NCI-H82 treated with DMSO at 0.1 percent for 48 hours (cell line): ENCODE measurements around the gene FAM43A.

Experiments used
- DNase-seq: peaks from one replicate; lab custom pipeline; 2025; ENCODE audit not compliant: unreplicated experiment; lab: John Stamatoyannopoulos, UW

FAM43A gene, protein sequence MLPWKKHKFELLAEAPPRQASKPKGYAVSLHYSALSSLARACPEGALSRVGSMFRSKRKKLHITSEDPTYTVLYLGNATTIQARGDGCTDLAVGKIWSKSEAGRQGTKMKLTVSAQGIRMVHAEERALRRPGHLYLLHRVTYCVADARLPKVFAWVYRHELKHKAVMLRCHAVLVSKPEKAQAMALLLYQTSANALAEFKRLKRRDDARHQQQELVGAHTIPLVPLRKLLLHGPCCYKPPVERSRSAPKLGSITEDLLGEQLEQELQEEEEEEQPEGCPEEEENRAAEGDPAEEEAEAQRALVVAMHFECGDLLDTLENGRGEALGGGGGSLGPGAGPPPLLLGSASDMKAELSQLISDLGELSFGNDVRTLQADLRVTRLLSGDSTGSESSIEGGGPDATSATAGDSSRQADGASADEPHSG

DNA sequence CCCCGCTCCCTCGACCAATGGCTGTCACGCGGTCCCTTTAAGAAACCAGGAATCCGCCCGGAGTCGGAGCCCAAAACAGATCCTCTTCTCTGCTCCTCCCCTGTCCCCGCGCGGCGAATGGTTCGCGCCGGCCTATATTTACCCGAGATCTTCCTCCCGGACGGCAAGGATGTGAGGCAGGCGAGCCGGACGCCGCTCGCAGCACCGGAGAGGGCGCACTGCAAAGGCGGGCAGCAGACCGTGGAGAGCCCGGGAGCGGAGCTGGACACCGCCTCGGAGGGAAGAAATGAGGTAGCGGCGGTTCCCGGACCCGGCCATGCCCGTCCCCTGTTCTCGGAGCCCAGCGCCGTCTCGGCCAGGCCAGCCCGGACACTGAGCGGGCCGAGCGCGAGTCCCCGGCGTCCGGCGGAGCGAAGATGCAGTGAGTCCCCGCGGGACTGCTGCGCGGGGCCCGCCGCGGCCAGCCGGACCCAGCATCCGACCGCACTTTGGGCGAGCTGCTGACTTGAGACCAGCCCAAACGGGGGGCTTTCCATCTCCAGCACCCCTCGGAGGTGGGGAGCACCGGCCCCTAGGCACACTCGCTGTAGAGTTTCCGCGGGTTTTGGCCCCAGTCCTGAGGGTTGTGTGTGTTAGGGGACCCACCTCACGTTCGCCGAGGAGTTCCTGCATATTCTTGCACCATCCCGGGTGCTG, at the start of gene FAM43A:
FAM43A (plus strand) TSS at position 166 of the 696 bp plus-strand sequence. CDS start 944 bp downstream, outside the sequence.
- peak; percentile 72 for DNase-seq

DNA sequence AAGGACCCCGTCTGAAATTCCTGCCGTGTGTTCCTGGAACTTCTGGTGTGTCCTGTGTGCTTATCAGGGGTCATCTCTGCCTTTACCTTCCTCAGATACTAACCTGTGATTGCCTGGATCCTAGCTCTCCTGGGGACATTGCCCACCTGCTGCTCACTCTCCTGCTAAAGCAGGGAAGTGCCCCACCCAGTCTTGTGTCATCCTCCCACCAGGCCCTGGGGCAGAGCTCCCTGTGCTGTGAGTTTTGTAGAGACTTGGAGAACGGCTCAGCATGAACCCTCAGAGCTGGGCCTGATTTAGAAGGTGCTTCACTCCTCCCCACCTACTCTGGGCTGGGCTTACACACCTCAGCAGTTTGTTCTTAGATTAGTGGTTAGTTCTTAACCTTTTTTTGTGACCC, 48.6 kb upstream of the FAM43A start:
- no peak for DNase-seq

DNA sequence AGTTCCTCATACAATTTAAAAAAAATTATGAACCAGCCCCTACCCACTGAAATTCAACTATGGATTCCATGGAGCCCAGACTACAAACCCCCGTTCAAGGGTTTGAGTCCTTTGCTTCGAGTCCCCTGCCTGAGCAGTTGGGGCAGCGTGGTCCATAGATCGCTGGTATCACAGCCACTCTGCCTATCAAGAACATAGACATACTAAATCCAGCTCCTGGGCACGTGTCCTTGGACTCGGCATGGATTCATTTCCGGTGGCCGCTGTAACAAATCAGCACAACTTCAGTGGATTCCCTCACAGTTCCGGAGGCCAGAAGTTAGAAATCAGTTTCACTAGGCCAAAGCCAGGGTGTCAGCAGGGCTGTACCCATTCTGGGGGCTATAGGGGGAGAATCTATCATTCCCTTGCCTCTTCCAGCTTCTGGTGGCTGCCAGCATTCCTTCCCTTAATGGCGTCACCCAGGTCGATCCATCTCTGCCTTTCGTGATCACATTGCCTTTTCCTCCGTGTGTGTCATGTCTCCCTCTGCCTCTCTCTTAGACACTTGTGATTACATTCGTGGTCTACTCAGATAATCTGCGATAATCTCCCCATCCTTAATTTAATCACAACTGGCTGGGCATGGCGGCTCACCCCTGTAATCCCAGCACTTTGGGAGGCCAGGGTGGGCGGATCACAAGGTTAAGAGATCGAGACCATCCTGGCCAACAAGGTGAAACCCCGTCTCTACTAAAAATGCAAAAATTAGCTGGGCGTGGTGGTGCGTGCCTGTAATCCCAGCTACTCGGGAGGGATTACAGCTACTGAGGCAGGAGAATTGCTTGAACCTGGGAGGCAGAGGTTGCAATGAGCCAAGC, 47.9 kb upstream of the FAM43A start:
- DNase-seq = no peak

DNA sequence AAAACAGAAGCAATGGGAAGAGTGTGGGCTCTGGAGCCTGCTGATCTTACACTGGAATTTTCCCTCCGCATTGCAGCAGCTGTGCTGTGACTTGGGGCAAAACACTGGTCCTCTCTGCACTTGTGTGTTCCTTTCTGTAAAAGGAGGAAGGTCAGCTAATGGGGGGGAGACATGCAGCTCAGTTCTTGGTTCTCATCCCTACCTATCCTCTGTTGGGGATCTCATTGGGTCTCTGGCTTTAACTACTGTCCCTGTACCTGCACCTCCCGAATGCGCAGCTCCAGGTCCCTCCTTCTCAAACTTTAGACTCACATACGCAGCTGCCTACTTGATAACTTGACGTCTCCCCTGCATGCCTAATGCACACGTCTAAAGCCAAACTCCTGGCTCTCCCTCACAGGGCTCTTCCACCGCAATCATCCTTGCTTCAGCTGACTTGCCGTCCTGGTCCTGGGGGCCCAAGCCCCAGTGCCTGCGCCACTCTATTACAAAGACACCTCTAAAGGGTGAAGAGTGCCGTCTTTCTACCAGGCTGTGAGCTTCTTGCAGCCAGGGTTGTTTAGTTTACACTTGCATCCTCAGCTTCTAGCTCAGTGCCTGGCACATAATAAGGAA, 46.6 kb upstream of the FAM43A start:
- DNase-seq = no peak

DNA sequence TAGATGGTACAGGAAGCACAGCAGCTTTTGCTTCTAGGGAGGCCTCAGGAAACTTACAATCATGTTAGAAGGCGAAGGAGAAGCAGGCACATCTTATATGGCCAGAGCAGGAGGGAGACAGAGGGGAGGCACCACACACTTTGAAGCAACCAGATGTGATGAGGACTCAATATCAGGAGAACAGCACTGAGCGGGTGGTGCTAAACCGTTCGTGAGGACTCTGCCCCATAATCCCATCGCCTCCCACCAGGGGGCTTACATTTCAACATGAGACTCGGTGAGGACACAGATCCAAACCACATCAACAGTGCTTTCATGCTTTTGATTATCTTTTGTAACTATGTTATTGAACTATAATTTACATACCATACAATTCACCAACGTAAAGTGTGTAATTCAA, 44.9 kb upstream of the FAM43A start:
- no peak for DNase-seq

DNA sequence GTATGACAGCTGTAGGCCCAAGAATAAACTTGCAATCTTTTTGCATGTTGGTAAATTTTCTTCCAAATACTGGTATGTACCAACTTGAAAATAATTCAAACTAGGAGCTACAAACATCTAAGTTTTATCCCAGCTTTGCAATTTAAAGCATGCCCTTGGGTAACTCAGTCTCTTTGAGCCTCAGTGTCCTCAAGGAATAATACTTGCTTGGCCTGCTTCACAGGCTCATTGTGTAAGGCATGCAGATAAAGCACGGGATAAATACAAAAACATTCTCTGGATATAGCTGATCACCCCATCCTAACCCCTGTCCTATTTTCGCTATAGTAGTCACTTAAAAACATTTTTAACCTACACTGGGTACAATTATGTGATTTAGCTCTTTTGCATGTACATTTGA, 42.9 kb upstream of the FAM43A start:
- no peak for DNase-seq

DNA sequence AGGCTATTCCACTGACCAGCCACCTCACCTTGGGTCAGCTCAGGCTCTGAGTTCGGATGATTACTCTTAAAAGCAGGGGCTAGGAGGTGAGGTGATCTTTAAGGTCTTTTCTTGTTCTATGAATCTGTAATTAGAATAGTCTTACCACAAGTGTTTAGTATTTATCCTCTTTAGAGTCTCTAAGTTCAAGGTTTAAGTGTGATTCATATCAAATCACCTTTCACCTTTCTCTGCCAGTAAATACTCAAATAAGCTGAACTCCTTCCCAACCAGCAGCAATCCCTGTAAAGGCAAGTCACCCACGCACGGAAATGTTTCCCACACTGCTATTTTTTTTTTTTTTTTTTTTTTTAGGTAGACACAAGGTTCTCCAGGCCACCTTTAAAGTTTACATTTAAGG, 37.9 kb upstream of the FAM43A start:
- no peak for DNase-seq

DNA sequence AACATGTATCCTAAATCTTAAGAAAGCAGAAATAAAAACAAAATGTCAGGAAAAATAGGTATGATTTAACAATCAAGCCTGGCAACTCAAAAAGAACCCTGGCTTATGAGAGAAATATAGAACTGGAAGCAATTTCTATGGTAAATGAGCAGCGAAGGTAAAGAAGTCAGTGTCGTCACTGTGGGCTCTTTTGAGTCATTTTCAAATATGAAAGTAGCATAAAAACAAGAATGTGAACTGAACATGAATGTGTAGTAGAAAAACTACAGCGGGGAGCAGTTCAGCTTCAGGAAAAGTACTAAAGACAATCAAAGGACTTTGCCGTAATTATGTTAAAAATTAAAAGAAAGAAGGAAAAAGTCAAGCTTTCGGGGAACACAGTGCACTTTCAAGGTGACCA, 31.2 kb upstream of the FAM43A start:
- no peak for DNase-seq

DNA sequence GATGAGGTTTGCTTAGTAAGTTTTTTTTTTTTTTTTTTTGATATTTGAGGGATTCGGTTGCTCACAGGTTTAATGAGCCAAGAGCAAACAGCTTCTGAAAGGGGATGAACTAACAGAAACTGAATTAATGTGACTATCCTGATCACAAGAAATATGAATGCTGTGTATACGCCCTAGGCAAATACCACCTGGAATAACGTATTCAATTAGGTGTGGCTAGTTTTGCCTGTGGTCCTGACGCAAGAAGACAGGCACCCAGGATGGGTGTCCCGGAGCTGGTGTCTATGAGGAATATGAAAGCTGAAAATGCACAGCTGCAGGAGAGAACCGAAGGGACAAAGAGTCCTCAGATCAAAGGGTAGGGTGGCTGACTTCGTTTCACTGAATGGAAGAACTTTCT, 28.2 kb upstream of the FAM43A start:
- no peak for DNase-seq

DNA sequence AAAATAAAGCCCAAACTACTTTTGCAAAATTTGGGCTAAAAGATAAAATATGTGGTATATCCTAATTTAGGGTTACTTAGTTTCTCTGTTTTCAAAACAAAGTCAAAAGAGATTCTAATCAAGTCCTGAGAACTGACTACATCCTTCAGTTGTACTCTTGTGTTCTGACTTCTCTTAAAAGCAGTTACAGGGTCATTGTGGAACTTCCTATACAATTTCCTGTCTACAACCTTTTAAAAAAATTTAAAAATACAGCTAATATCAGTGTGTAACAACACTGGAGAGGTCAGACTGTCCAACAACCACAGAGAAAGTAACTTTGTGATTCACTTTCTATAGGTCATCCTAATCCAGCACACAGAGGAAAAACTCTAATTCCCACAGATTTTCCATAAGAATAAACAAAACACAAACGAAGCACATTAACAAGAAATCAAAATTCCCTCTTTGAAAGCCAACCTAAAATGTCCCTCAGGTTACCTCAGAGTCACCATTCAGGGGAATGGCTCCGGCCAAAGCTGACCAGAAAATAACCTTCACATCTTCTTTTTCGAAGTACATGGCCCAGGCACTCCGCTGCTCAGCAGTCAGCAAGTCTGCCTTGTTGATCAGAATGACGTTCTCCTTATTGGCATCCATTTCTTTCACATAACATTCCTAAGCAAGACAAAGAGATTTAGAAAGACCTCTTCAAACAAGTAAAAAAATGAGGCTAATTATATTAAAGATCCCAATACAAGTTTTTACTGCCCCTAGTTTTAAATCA, 27.0 kb upstream of the FAM43A start:
- no peak for DNase-seq

DNA sequence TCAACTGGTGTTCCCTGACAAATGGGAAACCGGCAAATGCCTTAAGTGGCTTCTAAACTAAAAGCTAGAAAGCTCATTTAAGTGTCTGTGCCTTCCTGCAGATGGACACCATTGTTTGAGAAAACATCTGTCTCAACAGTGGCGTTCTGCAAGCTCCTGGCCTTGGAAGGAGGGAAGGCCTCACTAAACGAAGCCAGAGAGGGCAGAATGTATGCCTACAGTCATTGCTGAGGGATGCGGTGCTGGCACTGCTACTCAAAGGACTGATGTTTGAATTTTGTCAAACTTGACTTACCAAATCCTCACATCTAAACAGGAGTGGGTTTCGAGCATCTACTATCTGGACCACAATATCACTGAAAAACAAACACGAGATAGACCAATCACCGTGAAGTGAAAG, 25.9 kb upstream of the FAM43A start:
- DNase-seq = no peak

DNA sequence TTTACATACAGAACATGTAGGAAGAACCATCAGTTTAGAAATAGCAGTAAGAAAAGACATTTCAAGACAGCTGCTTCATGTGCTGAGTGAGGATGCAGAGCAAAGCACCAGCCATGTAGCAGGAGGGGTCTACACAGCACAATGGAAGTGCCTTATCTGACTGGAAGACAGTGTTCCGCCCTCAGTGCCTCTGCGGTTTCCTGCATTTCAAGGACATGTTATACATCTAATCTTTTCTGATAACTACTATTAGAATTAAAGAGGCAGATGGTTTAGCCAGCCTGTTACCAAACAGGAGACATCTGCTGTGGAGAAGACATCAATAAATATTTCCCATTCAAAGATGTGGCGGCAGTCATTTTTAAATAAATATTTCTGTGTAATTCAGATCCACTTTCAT, 24.3 kb upstream of the FAM43A start:
- DNase-seq = peak; percentile 66

DNA sequence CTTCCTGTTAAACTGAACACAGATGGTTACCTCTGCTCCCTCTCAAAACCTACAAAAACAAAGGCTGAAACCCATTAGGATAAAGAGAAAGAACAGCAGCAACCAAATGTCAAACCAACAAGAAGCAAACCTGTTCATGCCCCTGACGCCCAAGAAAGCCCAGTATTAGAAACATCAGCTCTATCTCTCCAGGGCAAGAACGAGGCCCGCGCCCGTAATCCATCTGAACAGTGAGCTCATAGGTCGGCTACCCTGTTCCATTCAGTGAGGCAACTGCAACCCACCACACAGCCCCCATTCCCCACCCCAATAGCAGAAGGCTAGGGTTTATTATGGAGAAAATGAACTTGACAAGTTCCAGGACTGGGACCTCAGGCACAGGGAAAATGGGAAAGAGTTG, 23.7 kb upstream of the FAM43A start:
- DNase-seq = no peak

DNA sequence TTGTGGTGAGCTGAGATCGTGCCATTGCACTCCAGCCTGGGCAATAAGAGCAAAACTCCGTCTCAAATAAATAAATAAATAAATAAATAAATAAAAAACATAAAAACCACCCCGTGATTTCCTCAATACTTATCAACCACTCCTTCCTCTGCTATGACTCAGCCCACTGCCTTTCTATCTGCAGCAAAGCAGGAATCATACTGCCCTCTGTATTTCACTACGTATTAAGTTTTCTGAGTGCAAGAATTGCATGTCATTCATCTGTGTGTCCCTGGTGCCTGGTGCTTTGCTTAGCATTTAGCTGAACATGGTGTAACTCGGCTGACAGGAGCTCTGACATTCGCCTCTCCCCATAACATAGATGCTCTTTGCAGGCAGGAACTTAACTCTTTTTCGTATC, 20.8 kb upstream of the FAM43A start:
- no peak for DNase-seq

DNA sequence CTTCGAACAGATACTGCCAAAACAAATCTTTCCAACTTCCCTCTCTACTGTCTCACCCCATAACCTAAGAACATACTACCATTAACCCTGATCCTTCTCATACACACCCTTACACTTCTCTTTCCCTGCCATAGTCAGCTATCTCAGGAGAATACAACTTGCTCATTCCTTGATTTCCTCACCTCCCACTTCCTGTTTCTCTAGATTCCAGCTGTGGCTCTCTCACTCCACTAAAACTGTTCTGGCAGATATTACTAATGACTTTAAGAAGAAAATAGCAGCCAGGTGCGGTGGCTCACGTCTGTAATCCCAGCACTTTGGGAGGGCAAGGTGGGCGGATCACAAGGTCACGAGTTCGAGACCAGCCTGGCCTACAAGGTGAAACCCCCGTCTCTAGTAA, 18.3 kb upstream of the FAM43A start:
- DNase-seq = no peak

DNA sequence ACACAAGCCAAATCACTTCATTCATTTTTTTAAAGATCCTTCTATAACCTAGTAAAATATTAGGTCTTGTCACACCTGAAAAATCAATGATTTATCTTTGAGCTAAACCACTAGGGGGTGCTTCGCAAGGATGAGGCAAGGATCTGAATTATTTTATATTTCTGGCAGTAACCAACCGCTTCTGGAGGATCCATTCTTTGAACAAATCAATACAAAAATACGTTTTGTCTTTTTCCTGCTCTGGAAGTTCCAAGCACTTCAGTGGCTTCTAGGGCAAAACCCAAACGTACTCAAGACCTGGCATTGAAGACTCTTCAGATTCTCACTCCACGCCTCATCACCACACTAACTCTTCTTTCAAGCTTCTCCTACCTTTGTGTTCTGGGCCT, 14.2 kb upstream of the FAM43A start:
- peak; percentile 34 for DNase-seq

DNA sequence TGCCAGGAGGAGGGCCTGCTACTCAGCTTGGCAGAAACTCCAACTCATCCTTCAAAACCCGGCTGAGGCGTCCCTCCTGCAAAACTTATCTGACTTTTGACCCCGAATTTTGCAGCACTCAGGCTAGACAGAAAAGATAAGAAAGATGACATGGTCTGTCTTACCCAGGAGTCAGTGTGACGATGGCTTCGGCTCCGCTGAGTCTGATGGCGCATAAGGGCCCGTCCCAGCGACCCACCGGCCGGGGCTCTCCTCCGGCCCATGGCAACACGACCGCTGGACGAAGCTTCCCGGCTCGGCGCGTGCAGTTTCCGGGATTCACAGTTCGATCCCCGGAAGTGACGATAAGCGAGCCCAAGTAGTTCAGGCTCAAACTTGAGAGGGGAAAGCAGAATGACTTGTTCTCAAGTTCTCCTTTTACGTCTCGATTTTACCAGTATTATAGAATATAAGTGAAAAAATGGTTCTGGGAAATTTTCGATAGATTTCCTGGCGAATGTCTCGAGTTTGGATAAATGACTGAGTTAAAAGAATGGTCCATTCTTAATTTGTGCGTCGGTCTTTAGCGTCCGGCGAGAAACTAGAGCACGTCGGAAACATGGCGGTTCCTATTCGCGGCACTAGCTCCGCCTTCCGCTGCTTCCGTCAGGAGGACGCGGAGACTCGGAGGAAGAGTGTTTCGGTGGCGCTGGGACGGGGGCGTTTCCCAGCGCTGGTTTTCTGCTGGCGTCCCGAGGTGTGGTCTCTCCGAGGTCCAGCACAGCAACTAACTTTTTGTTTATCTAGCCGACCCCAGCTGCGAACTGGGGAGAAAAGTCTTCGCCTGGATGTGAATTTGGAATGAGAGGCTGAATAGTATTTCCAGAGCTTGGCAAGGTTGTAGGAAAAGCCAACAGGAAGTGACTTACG, 13.5 kb upstream of the FAM43A start, which contains the start of gene LSG1:
LSG1 (minus strand) TSS at position 292 of the 909 bp plus-strand sequence; CDS start at position 263, 29 bp downstream.
- DNase-seq = peak; percentile 98

DNA sequence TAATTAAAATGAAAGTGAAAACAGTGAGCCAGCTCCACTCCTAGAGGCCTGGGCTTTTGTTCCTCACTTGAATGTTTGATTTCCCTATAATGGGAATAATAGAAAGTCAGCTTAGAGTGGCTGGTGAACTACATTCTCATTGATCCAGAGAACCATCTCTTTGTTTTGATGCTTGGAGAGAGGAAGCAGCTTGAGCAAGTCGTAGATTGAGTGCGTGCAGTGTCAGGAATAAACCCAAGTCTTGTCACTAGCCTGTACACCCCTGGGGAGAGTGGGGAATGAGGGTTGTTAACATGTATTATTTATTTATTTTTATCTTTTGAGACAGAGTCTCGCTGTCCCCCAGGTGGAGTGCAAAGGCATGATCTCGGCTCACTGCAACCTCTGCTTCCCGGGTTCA, 12.8 kb upstream of the FAM43A start:
- DNase-seq = no peak

DNA sequence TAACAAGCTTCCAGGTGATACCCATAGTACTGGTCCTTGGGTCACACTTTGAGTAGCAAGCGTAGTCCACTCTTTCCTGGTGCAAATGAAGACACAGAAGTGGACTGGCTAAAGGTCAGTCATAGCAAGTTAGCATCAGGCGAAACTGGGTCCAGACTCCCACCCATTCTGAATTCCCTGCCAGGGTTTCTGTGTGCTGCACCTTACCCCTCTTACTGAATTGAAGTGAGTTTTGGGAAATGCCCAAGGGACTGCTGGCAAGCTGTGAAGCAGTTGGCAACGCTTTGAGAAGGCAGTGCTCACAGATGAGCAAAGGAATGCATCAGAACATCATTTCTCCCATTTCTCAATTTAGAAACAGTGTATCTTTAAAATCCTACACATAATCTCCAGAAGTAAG, 11.9 kb upstream of the FAM43A start:
- no peak for DNase-seq
